GDM1 (cell line): ENCODE measurements around the gene IFI35.
"Not testable (repeated sequence)": the region's sequence is repeated elsewhere in the genome, so short reads cannot be mapped to it uniquely, and the experiment has no call there.

Experiments
- DNase-seq: peaks from one replicate; lab custom pipeline; 2025; lab: John Stamatoyannopoulos, UW

The IFI35 gene

GRCh38 chr17:43024407-43025289 is 18.1 kb downstream of the IFI35 start, which contains the start of gene RND2:
Gene RND2 (plus strand): TSS chr17:43025231. CDS start chr17:43025348, 117 bp downstream.
- peak; percentile 77 for DNase-seq

- DNase-seq, result no peak
Measured at GRCh38 chr17:43025290-43025657, 18.7 kb downstream of the IFI35 start.

GRCh38 chr17:43025766-43026537 is 19.4 kb downstream of the IFI35 start:
- DNase-seq, result no peak

- DNase-seq, result no peak
Measured at GRCh38 chr17:43026595-43026994, 20.0 kb downstream of the IFI35 start.

- no peak for DNase-seq
Measured at GRCh38 chr17:43027091-43028032, 20.8 kb downstream of the IFI35 start.

GRCh38 chr17:43028221-43028861 is 21.8 kb downstream of the IFI35 start:
- no peak for DNase-seq

GRCh38 chr17:43030137-43030767 is 23.7 kb downstream of the IFI35 start:
- no peak for DNase-seq

GRCh38 chr17:43031666-43032065 is 25.1 kb downstream of the IFI35 start:
- no peak for DNase-seq

- DNase-seq, result no peak
Measured at GRCh38 chr17:43033948-43034881, 27.6 kb downstream of the IFI35 start.

- DNase-seq, result no peak
Measured at GRCh38 chr17:43034894-43035293, 28.3 kb downstream of the IFI35 start.

- DNase-seq, result no peak
Measured at GRCh38 chr17:43039646-43040045, 33.1 kb downstream of the IFI35 start.

GRCh38 chr17:43040655-43041054 is 34.1 kb downstream of the IFI35 start:
- DNase-seq, result no peak

- DNase-seq, result no peak
Measured at GRCh38 chr17:43042025-43042628, 35.5 kb downstream of the IFI35 start.

GRCh38 chr17:43043307-43043706 is 36.7 kb downstream of the IFI35 start:
- no peak for DNase-seq

GRCh38 chr17:43044024-43044423 is 37.4 kb downstream of the IFI35 start:
- no peak for DNase-seq

GRCh38 chr17:43051969-43052368 is 45.4 kb downstream of the IFI35 start:
- no peak for DNase-seq

- DNase-seq, result not testable (repeated sequence)
Measured at GRCh38 chr17:43053008-43053407, 46.4 kb downstream of the IFI35 start.

- no peak for DNase-seq
Measured at GRCh38 chr17:43056051-43056450, 49.5 kb downstream of the IFI35 start.

- DNase-seq, result no peak
Measured at GRCh38 chr17:43062984-43063638, 56.5 kb downstream of the IFI35 start.
